GM18511 (cell line): ENCODE measurements around the gene GPR152.
"Not testable (repeated sequence)": the region's sequence is repeated elsewhere in the genome, so short reads cannot be mapped to it uniquely, and the experiment has no call there.

Experiments
- ATAC-seq: cut with Tn5 transposase; IDR thresholded peaks from one replicate; pipeline ENCODE4 v1.9.1; 2021; ENCODE audit warnings: mild to moderate bottlenecking, moderate library complexity; ENCODE audit not compliant: unreplicated experiment

Gene GPR152

DNA sequence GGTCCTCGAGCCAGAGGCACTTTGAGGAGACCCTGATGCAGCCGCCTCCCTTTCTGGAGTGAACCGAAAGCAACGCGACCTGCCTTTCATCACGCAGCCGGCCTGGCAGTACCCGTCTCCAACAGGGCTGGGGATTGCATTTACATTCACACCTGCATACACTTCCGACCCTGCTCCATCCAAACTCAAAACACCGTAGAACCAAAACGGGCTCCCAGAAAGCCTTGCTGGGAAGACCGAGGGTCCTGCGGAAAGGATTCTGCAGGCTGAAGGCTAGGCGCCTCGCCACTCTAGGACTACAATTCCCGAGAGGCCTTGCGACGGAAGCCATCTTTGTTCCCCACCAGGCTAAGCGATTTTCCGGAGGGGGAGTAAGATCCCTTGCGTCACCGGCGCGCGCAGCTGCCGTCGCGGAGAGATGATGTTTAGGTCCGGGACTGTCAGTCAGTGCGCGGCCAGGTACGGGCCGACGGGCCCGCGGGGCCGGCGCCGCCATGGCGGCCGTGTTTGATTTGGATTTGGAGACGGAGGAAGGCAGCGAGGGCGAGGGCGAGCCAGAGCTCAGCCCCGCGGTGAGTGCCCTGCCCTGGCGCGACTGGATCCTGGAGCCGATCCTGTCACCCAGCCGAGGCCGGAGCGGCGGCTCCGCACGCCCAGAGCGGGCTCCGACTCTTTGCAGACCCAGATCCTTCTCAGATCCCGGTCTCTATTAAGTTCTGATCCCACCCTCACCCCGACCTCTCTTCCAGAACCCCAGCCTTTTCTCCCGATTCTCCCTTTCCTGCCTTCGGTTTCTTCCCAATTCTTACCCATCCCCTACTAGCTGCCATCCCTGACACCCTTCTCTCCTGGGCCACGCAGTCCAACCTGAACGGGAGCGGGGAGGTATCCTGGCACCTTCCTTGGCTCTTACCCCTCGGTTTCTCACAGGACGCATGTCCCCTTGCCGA, 24.2 kb downstream of the GPR152 start, which contains the start of gene RPS6KB2:
Gene RPS6KB2 (plus strand): TSS at position 443 of the 950 bp plus-strand sequence. CDS start 52 bp downstream, at position 495.
- ATAC-seq = peak; percentile 85

DNA sequence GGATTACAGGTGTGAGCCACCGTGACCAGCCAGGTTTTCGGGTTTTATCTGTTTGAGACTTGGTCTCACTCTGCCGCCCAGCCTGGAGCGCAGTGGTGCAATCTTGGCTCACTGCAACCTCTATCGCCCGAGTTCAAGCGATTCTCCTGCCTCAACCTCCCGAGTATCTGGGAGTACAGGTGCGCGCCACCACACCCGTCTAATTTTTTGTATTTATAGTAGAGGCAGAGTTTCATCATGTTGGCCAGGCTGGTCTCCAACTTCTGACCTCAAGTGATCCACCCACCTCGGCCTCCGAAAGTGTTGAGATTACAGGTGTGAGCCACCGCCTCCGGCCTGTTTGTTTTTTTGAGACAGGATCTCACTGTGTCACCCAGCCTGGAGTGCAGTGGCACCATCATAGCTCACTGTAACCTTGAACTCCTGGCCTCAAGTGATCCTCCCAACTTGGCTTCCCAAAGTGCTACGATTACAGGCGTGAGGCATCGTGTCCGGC, 25.1 kb downstream of the GPR152 start:
- not testable (repeated sequence) for ATAC-seq

DNA sequence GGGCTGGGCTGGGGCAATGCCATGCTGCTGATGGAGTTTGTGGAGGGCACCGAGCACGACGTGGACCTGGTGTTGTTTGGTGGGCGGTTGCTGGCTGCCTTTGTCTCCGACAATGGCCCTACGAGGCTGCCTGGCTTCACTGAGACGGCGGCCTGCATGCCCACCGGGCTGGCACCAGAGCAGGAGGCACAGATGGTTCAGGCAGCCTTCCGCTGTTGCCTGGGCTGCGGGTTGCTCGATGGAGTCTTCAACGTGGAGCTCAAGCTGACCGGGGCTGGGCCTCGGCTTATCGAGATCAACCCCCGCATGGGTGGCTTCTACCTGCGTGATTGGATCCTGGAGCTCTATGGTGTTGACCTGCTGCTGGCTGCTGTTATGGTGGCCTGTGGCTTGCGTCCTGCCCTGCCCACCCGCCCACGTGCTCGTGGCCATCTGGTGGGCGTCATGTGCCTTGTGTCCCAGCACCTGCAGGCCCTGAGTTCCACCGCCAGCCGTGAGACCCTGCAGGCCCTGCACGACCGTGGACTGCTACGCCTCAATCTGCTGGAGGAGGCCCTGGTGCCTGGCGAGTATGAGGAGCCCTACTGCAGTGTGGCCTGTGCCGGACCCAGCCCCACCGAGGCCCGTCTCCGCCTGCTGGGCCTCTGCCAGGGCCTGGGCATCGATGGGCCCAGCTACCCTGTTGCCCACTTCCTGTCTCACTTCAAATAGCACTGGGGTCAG, 28.5 kb downstream of the GPR152 start:
- no peak for ATAC-seq

DNA sequence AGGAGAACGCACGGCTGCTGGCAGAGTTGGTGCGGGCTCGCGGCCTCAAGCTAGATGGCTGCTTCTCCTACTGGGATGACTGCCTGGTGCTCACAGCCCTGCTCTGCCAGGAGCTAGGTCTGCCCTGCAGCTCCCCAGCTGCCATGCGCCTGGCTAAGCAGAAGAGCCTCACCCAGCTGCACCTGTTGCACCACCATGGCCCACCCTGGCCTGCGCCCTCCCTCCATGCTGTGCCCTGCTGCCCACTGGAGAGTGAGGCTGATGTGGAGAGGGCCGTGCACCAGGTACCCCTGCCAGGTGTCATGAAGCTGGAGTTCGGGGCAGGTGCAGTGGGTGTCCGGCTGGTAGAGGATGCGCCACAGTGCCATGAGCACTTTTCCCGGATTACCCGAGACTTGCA, 29.1 kb downstream of the GPR152 start:
- no peak for ATAC-seq

DNA sequence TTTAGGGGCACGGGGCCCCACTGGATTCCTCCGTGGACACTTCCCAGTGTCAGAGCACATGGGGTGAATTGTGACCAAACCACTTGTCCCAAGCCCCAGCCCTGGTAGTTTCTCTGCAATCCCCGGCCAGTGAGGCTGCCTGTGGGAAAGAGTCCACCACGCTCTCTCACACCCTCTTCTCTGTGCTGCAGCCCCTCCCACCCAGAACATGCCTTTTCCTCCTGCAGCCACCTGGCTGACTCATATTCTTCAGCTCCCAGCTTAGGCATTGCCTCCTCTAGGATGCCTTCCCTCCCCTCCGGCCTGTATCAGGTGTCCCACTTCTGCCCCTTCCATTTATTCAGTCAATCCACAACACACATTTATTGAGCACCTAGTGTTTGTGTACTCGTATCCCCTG, 29.6 kb downstream of the GPR152 start:
- ATAC-seq = no peak

DNA sequence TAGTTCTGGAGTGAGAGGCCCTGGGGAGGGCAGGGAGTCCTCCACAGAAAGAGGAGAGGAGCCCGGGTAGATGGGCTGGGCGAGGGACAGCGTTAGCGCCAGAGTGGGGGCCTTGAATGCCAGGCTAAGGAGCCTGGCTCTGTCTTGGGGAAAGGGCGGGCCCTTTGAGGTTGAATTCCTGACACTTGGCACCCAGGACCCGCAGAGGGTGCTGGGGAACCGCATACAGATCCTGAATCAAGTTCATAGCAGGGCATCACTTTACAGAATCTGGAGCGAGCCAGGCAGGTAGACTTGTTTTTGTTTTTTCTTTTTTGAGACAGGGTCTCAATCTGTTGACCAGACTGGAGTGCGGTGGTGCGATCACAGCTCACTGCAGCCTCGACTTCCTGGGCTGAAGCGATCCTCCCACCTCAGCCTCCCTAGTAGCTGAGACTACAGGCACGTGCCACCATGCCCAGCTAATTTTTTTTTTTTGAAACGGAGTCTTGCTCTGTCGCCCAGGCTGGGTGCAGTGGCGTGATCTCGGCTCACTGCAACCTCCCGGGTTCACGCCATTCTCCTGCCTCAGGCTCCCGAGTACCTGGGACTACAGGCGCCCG, 31.0 kb downstream of the GPR152 start:
- no peak for ATAC-seq

DNA sequence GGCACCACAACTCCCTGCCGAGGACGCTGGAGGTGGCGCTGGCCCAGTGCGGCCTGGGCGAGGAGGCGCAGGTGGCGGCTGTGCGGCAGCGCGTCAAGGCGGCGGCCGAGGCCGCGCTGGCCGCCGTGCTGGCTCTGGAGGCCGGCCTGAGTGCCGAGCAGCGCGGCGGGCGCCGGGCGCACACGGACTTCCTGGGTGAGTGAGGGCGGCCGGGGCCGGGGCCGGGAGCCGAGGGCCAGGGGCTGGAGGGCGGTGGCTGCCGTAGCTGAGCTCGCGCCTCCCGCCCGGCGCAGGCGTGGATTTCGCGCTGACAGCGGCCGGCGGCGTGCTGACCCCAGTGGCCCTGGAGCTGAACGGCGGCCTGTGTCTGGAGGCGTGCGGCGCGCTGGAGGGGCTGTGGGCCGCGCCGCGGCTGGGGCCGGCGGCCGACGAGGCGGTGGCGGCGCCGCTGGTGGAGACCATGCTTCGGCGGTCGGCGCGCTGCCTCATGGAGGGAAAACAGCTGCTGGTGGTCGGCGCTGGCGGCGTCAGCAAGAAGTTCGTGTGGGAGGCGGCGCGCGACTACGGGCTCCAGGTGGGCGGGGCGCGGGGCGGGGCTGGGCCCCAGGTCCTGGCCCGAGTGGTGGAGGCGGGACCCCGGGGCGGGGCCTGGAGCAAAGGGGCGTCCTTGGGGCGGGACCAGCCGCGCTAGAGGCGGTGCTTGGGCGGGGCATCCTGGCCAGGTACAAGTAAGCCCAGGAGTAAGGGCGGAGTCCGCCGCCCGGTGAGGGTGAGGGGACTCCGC, 31.7 kb downstream of the GPR152 start:
- peak; percentile 92 for ATAC-seq

DNA sequence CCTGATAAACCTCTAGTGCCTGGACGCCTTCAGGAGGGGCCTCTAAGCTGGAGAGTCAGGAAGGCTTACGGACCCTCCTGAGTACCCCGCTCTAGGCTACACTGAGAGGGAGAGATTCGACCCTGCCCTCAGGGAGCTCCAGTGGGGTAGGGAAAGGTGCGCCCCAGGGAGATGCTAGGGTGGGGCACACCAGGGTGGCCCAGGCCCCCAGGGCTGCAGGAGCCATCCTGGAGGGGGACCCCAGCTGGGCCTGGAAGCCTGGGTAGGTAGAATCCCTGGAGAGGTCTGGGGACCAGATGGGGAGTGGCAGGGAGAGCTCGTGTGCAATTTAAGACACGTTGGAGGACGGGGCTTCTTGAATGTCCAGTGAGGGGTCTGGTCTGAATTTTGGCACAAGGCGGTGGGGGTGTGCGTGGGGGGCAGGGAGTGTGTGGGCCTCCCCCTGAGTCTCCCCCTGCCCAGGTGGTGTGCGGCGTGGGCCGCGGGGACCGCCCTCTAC, 32.3 kb downstream of the GPR152 start:
- ATAC-seq = no peak

DNA sequence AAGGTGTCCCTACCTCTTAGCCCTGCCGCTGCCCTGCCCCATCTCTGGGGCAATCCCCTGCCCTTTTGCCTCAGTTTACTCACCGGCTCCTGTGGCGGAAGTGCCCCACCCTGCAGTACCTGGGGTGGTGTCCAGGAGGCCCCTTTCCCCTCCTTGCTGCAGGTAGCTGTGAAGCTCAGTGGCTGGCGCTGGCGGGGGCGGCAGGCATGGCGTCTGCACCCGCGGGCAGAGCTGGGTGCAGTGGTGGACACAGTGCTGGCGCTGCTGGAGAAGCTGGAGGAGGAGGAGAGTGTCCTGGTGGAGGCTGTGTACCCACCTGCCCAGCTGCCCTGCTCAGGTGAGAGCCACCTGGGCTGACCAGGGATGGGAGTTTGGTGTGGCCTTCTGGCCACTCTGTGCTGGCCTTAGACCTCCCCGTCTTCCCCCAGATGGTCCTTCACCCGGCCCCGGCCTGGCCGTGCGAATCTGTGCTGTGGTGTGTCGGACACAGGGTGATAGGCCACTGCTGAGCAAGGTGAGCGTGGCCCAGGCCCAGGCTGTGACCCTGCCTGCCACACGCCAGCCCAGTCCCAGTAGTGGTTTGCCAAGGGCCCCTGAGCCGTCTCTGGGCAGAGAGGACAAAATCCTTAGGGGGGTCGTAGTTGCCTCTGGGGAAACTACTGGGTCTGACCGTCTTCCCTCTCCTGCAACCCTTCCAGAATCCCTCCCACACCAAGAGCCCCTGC, 33.0 kb downstream of the GPR152 start:
- ATAC-seq = no peak

DNA sequence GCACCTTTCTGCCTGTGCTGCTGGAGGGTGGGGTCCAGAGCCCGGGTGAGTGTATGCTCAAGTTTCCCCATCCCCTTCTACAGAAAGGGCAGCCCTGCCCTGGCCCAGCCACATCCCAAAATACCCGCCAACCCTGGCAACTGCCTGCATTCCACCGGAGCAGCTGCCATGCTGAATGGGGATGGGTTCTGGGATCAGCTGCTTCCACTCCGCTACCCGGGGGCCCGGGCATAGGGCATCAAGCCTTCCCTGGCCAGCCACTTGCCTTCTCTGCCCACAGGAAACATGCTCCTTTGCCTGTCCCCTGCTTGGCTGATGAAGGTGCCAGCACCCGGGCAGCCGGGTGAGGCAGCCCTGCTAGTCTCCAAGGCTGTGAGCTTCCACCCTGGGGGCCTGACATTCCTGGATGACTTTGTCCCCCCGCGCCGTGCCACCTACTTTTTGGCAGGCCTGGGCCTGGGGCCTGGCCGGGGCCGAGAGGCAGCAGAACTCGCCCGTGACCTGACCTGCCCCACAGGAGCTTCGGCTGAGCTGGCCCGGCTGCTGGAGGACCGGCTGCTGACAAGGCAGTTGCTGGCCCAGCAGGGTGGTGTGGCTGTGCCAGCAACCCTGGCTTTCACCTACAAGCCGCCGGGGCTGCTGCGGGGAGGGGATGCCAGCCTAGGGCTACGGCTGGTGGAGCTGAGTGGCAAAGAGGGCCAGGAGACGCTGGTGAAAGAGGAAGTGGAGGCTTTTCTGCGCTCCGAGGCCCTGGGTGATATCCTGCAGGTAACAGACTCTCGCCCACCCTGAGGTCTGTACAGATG, 33.9 kb downstream of the GPR152 start:
- ATAC-seq = no peak

DNA sequence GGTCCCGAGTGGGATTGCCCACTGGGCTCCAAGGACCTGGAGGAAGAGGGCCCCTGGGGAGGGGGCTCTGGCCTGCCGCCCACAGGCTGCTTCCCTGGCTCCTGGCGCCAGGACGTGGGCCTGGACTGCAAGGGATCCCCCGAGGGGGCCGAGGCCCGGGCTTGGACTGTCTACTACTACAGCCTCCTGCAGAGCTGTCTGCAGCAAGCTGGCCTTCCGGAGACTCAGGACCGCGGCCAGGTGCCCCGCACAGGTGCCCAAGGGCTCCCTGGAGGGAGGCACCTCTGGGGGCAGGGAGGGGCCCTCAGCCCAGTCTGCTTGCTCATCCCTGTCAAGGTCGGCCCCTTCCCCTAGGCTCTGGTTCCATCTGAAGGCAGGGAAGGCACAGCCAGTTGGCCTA, 35.1 kb downstream of the GPR152 start:
- ATAC-seq = no peak

DNA sequence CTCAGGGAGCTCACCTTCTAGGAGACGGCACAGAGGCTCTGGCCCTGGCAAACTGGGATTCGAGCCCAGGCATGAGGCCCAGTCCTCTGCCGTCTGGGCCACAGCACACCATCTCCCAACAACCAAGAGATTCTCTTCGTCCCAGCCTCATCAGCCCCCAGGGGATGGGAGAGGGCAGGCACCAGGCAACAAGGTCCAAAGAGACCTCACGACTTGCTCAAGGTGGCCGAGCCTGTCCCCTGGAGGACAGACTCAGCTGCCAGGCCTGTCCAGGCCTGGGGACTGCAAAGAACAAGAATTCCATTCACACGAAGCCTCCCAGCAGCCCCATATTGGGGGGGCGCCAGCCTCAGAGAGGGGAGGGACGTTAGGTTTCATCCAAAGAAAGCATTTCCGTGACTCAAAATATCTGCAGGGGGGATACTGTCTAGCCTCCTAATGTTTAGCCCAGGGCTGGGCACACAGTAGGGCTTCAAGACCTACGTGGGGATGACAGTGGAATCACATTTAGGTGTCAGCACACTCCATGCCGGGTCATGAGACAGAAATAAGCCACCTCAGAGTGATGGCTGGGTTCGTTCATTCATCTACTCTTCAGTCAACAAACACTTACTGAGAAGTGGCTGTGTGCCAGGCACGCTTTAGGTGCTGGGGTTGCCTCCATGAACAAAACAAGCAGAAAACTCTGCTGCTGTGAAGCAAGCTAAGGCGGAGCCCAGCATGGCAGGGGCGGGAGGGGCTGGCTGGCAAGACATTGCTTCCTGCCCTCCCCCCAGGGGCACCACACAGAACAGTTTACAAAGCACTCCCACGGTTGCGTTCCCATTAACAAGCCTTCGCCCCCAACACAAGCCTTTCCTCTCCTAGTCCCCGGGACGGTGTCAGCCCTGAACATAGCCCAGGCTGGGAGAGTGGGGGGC, 35.9 kb downstream of the GPR152 start:
- no peak for ATAC-seq

DNA sequence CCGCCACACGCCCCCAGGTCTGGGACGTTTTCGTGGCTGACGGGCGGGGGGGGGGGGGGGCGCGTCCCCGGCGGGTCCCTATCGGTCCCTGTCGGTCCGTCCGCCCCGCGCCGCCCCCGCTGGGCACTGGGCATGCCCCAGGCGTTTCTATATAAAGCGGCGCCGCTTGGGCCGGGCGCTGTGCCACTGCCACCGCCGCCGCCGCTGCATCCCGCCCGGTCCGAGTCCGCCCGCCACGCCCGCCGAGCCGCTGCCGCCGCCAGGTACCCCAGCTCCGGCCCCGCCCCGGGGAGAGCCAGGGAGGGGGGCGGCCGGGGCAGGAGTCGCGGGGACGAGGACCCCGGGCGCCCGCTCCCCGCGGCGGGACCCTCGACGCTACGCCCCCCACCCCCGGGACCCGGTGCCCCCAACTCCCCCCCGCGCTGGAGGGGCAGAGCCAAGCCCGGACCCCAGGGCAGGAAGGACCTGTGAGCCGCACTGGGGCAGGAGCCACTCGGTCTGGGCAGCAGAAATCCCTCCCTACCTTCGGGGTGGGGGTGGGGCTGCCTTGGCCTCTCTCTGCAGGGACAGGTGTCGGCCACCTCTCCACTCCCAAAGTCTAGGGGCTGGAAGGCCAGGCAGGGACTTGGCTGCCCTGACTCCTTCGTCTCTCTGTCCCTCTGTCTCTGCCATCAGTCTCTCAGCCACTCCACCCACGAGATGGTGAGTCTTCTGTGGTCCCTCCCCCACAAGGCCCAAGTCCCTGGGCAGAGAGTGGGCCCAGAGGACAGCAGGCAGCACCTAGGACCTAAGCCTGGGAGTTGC, 36.8 kb downstream of the GPR152 start, which contains the start of gene CARNS1:
Gene CARNS1 (plus strand): TSS at position 178 of the 804 bp plus-strand sequence. CDS start 522 bp downstream, at position 700.
- no peak for ATAC-seq

DNA sequence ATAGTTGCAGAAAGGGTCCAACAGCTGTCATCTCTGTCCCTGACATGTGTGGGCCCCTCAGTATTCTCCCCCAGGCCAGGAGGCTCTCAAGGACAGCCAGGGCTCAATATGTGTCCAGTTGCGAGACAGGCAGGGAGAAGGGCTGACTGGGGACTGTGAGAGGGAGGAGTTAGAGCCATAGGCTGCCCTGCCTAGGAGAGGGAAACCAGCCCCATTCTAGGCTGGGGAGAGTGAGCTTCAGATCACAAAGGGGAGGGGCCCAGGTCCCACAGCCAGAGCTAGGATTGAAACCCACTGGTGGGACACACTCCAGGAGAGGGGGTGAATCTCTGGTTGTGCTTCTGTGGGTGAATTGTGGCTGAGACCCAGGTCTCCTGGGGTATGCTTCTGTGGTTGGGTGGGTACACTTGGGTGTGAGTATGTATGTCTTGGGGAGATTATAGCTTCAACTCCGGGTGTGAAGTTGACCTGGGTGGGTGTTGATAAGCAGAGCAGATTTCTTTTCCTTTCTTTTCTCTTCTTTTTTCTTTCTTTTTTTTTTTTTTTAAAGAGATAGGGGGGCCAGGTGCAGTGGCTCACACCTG, 39.2 kb downstream of the GPR152 start:
- ATAC-seq = no peak

DNA sequence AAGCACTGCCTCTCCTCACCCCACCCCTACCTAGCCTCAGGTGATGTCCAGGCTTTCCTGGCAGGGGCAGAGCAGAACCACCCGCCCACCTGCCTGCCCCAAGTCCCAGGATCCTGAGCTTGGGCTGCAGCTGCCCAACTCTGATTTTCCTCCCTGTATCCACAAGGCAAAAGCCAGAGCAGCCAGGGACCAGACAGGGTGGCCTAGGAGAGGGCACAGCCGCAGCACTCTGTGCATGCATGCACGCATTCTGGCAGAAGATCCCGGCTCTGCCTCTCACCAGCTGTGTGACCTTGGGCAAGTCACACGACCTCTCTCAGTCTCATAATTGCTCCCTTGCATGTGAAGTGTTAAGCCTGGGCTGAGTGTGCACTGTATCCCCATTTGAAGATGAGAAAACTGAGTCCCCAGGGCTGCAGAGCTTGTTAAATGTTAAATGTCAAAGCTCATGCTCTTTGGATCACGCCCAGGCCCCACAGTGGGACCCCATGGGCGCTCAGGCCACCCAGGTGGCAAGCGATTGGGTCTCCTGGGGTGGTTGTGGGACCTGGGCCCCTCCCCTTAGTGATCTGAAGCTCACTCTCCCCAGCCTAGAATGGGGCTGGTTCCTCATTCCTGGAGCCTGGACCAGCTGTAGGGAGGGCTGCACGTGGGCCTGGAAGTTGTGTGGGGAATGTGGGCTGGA, 39.9 kb downstream of the GPR152 start:
- ATAC-seq = no peak

DNA sequence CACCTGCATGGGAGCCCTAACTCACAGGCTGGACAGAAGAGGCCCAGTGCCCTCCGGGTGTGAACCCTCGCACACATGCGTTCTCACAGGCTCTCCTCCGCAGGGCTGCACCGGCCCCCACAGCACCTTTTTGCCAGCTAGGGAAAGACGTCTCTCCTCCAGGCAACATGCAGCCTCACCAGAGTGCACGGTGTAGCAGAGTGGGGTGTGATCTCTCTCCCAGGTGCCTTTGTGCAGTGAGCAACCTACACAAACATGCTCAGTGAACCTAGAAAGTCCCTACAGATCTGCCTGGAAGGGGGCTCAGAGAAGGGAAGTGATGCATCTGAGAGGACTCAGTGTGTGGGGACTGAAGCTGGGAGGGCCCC, 40.8 kb downstream of the GPR152 start:
- no peak for ATAC-seq
